ENCODE measurements around the gene DDX27. TPM values are rescaled to one million over a fixed set of nuclear protein-coding genes. Genes with fewer than 3 reads are reported as not detected.

DDX27 gene
- total RNA-seq, 3 donors from 2014 or later: 89.6 to 94.8 (median 93.1) TPM

DNA sequence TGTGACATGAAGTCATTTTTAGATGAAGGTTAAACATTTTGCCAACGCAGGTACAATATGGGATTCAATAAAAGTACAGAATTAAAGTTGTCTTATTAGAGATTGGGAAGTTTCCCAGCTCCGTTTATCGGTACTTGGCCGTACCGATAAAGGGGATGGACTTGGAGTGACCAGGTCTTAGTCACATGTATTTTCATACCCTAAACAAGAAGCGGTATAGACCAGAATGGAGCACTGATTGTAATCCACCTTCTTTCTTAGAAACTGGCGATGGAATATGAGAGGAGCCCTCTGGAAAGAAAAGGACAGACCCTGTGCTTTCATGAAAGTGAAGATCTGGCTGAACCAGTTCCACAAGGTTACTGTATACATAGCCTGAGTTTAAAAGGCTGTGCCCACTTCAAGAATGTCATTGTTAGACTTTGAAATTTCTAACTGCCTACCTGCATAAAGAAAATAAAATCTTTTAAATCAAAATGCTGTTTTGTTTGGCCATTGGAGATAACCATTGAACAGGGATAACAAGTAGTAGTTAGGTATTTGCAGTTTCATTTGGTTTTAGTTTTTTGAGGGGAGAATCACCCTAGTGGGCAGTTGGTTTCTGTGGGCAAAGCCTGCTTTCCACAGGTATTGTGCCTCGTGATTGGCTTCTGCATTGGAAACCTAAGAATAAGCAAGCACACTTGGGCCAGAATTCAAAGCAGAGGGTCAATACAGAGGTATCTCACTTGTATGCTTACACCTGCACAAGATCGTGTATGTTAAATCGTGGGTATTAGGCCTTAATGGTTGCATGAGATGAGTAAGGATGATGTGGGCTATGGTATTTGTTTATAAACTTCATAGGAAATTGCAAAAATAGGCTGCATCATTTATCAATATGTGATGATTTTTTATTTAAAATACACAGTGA is 69.8 kb downstream of the DDX27 start:
- ATAC-seq (no peak), DNase-seq (no peak)
- no peak overlapping the region for H3K4me3 Mint-ChIP-seq
- peaks cover 29% of the 10 kb centered on the region for H3K9me3 Mint-ChIP-seq
- peaks cover 32% of the 10 kb centered on the region for H3K4me1 Mint-ChIP-seq (ENCODE audit: low read depth)
- H3K27me3 Mint-ChIP-seq (ENCODE audit: low read depth): no peaks in the 10 kb centered on the region
- H3K36me3 Mint-ChIP-seq (ENCODE audit: insufficient read depth): peaks cover 84% of the 10 kb centered on the region

DNA sequence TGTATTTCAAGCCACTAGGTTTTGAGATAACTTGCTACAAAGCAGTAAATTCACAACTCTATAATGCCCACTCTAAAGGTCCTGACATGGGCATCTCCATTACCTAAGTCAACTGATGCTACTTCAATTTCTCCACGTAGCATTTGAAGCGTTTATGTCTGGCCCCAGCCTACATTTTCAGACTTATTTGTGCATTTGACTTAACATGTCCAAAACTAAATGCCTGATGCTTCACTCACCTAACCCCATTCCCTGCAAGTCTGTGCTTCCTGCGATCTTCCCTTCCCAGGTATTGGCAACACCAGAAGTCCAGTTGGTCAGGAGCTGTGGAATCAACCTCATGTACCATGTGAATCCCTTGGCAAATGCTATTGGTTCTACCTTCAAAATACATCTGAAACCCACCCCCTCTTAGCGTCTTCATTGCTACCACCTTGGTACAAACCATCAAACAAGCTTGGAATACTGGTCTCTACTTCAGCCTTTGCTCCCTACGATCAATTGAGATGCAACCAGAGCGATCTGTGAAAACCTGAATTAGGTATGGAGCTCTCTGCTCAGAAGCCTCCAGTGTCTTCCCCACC is 71.5 kb downstream of the DDX27 start:
- Mint-ChIP-seq H3K9me3 (peaks cover 25% of the 10 kb centered on the region), H3K27me3 (ENCODE audit: low read depth) (no peaks in the 10 kb centered on the region), H3K4me1 (ENCODE audit: low read depth) (peaks cover 21% of the 10 kb centered on the region), H3K4me3 (no peak overlapping the region), H3K36me3 (ENCODE audit: insufficient read depth) (peaks cover 76% of the 10 kb centered on the region)
- DNase-seq: no peak
- no peak for ATAC-seq

DNA sequence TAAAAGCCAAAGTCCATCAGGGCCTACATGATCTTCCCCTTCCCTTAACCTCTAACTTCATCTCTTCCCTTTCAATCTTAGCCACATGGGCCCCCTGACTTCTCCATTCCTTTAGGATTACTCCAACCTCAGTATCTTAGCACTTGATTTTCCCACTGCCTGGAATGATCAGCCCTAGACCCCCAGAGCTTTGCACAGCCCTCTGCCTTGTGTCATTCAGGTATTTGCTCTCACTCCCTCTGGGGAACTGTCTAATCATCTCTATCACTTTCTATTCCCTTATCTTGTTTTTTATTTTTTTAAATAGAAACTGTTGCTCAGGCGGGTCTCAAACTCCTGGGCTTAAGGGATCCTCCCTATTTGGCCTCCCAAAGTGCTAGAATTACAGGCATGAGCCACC is 72.0 kb downstream of the DDX27 start:
- Mint-ChIP-seq H3K27me3 (ENCODE audit: low read depth) (no peaks in the 10 kb centered on the region), H3K36me3 (ENCODE audit: insufficient read depth) (peaks cover 72% of the 10 kb centered on the region), H3K4me1 (ENCODE audit: low read depth) (peaks cover 17% of the 10 kb centered on the region), H3K4me3 (no peak overlapping the region), H3K9me3 (peaks cover 21% of the 10 kb centered on the region)
- no peak for ATAC-seq
- no peak for DNase-seq

DNA sequence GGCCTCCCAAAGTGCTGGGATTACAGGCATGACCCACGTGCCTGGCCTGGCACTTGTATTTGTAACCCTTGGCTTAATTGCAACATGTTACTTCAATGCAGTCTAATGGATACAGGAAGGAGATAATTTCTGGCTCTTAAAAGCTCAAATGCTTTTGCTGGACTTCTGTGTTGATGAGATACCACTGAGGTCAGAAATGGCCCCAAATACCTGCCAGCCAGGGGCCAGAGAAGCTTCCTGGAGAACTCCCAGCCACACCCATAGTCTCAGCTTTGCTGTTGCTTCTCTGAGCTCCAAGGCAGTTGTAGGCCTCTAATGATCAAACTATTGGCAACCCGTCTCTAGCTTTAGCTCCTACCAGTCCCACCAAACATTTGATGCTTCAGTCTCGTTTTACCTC is 72.8 kb downstream of the DDX27 start:
- no peaks in the 10 kb centered on the region for H3K27me3 Mint-ChIP-seq (ENCODE audit: low read depth)
- no peak overlapping the region for H3K4me3 Mint-ChIP-seq
- ATAC-seq (no peak), DNase-seq (no peak)
- peaks cover 63% of the 10 kb centered on the region for H3K36me3 Mint-ChIP-seq (ENCODE audit: insufficient read depth)
- H3K4me1 Mint-ChIP-seq (ENCODE audit: low read depth): peaks cover 9% of the 10 kb centered on the region
- H3K9me3 Mint-ChIP-seq: peaks cover 17% of the 10 kb centered on the region

DNA sequence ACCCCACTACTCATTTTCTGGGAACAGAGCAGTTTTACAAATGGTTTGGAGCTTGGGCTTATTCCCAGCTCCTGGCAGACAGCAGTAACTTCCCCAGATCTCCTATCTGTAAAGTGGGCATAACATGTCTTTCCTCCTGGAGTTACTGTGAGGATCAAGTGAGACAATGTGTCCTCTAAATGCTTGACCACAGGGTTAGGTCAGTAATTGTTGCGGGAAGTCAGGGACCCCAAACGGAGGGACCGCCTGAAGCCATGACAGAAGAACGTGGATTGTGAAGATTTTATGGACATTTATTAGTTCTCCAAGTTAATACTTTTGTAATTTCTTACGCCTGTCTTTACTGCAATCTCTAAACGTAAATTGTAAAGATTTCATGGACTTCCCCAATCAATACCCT is 73.9 kb downstream of the DDX27 start:
- no peak for ATAC-seq
- H3K4me3 Mint-ChIP-seq: no peak overlapping the region
- H3K36me3 Mint-ChIP-seq (ENCODE audit: insufficient read depth): peaks cover 52% of the 10 kb centered on the region
- H3K27me3 Mint-ChIP-seq (ENCODE audit: low read depth): no peaks in the 10 kb centered on the region
- DNase-seq: no peak
- H3K9me3 Mint-ChIP-seq: peaks cover 11% of the 10 kb centered on the region
- H3K4me1 Mint-ChIP-seq (ENCODE audit: low read depth): peaks cover 10% of the 10 kb centered on the region

Other genes with a start within 250 kb of the DDX27 start
- 100 to 1,000 TPM; 135 to 151 (median 141) TPM for gene CSE1L, start 173.1 kb upstream of the DDX27 start, total RNA-seq
- gene STAU1, start 31.1 kb upstream of the DDX27 start, total RNA-seq: 10 to 100 TPM; 66.4 to 79.0 (median 74.2) TPM
- gene ZNFX1, start 58.6 kb downstream of the DDX27 start, total RNA-seq: 10 to 100 TPM; 52.5 to 69.2 (median 56.4) TPM